ENCODE results near the gene FUNDC2. TPM values are rescaled to one million over a fixed set of nuclear protein-coding genes. Genes with fewer than 3 reads are reported as not detected.

Gene FUNDC2
- total and polyA plus RNA-seq, 2 of the 4 experiments (the other 2 are of a cell fraction) = 42.5 to 51.7 TPM

- Histone ChIP-seq H4K5ac (ENCODE audit: low read depth, low read length) (no peak overlapping the region), H3K9ac (ENCODE audit: low read depth, low read length) (no peak overlapping the region), H2AK9ac (replicated peaks; ENCODE audit: low read depth, low read length, poor library complexity) (no peak overlapping the region), H4K8ac (ENCODE audit: low read depth in 2 of 2, low read length in 2 of 2) (no peak overlapping the region), H2BK20ac (ENCODE audit: low read depth, low read length) (no peak overlapping the region), H3K27me3 (ENCODE audit: control insufficient read depth, insufficient read depth, low read length) (no peaks in the 10 kb centered on the region), H3K4me2 (ENCODE audit: low read depth, low read length) (no peak overlapping the region), H3K4me3 (ENCODE audit: insufficient read depth, low read depth, low read length) (no peak overlapping the region), H3K36me3 (ENCODE audit: control insufficient read depth, insufficient read depth, low read length) (no peaks in the 10 kb centered on the region), H3K56ac (ENCODE audit: extremely low read depth, insufficient read depth, low read length) (no peak overlapping the region), H2AK5ac (ENCODE audit: low read depth, low read length) (no peak overlapping the region), H2BK15ac (ENCODE audit: low read depth, low read length) (no peak overlapping the region), H3K9me3 (ENCODE audit: control insufficient read depth, insufficient read depth, low read length) (no peaks in the 10 kb centered on the region), H3K14ac (replicated peaks; ENCODE audit: low read depth, low read length) (no peak overlapping the region), H3K27ac (ENCODE audit: insufficient read depth, low read length) (no peak overlapping the region), H4K91ac (ENCODE audit: insufficient read depth, low read depth, low read length) (no peak overlapping the region), H2BK5ac (ENCODE audit: low read depth, low read length, poor library complexity, severe bottlenecking) (no peak overlapping the region), H3K4me1 (ENCODE audit: control insufficient read depth, insufficient read depth, low read length) (no peaks in the 10 kb centered on the region), H3K9me1 (ENCODE audit: insufficient read depth, low read length) (no peaks in the 10 kb centered on the region), H2BK120ac (ENCODE audit: low read depth, low read length) (no peak overlapping the region), H2AFZ (replicated peaks; ENCODE audit: low read length, poor library complexity) (no peak overlapping the region), H3K79me1 (ENCODE audit: low read depth in 1 of 2, low read length in 2 of 2) (peaks cover 0 to 7% of the 10 kb centered on the region in 2 experiments; a peak in 2 of 4 replicates), H3K23ac (ENCODE audit: low read depth, low read length) (no peak overlapping the region), H3K4ac (ENCODE audit: low read depth, low read length) (no peak overlapping the region), H4K20me1 (ENCODE audit: insufficient read depth, low read length) (no peaks in the 10 kb centered on the region), H3K18ac (ENCODE audit: low read depth, low read length) (no peak overlapping the region)
- in situ Hi-C loops (cut with MboI; ENCODE audit: low sequenced_read_pairs) (no loop called here), dilution Hi-C loops (cut with HindIII; ENCODE audit: low sequenced_read_pairs, unreplicated experiment) (no loop called here), intact Hi-C loops (cut with micrococcal nuclease) (no loop called here)
- ChIA-PET POLR2A (ENCODE audit: unreplicated experiment) (no interaction called here), CTCF (no interaction called here)
- DNase-seq (no peak), ATAC-seq (ENCODE audit: low read depth) (no peak)
- BruUV-seq (replicated peaks) = no TSS peak
- no CpG with 5 or more reads among the region's 5 CpGs for WGBS, 2 experiments (ENCODE audit: extremely low coverage in 2 of 2, insufficient read length in 1 of 2)
- TF ChIP-seq CHD1 (IDR thresholded peaks at IDR 0.05; ENCODE audit: low read depth, low read length) = no peak
- TF ChIP-seq FOS (IDR thresholded peaks at IDR 0.05; ENCODE audit: low read depth, low read length) = no peak
- TF ChIP-seq RFX5 (IDR thresholded peaks at IDR 0.05; ENCODE audit: low read depth, low read length) = no peak
- no peak for TF ChIP-seq USF2 (IDR thresholded peaks at IDR 0.05; ENCODE audit: low read depth, low read length)
- TF ChIP-seq MAFK (IDR thresholded peaks at IDR 0.05; ENCODE audit: low read depth, low read length) = no peak
Observed at GRCh38 chrX:155031657-155032056, 5.0 kb downstream of the FUNDC2 start.

All from IMR-90 (cell line).